ENCODE measurements around the gene MTHFD1. TPM values are rescaled to one million over a fixed set of nuclear protein-coding genes. Genes with fewer than 3 reads are reported as not detected.

Gene MTHFD1
- total RNA-seq, 1 experiment from 2014 or later: 153 TPM

DNA sequence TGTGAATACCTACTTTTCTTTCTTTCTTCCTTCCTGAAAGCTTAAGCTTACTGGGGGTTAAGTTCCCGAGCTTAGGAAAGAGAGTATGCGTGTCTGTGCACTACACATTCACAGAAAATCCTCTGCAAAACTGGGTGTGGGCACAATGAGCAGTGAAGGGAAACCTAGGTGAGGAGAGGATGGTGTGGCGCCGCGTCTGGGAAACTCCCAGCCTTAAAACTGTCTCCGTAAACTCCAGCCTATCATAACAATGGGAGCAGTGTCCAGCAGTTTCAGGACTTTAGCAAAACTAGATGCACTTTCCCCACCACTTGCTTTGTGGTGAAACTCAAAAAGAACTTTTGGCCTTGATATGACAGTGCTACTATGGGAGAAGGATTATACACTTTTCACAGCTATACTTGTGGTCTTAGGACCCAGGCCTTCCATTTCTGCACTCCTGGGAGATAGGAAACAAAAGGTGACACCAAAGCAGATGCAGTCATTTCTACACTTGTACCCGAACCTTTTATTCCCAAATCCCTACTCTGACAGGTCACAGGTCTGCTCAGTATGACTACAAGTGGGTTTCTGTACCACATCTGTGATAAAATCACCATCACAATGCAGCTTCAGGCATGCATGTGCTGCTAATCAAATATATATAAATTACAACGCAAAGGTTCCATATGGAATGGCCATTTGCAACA lies 87.6 kb downstream of the MTHFD1 start:
- TF ChIP-seq EZH2 (IDR thresholded peaks at IDR 0.05) (no peak), FOSL1 (IDR thresholded peaks at IDR 0.05; ENCODE audit: low read depth) (no peak)
- TF ChIP-seq, protein P1, sequence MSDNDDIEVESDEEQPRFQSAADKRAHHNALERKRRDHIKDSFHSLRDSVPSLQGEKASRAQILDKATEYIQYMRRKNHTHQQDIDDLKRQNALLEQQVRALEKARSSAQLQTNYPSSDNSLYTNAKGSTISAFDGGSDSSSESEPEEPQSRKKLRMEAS (IDR thresholded peaks at IDR 0.05): no peak
- TF ChIP-seq, protein P2, sequence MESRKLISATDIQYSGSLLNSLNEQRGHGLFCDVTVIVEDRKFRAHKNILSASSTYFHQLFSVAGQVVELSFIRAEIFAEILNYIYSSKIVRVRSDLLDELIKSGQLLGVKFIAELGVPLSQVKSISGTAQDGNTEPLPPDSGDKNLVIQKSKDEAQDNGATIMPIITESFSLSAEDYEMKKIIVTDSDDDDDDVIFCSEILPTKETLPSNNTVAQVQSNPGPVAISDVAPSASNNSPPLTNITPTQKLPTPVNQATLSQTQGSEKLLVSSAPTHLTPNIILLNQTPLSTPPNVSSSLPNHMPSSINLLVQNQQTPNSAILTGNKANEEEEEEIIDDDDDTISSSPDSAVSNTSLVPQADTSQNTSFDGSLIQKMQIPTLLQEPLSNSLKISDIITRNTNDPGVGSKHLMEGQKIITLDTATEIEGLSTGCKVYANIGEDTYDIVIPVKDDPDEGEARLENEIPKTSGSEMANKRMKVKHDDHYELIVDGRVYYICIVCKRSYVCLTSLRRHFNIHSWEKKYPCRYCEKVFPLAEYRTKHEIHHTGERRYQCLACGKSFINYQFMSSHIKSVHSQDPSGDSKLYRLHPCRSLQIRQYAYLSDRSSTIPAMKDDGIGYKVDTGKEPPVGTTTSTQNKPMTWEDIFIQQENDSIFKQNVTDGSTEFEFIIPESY (IDR thresholded peaks at IDR 0.05; ENCODE audit: extremely low read depth, insufficient replicate concordance, low read length): no peak
- TF ChIP-seq, protein P3, sequence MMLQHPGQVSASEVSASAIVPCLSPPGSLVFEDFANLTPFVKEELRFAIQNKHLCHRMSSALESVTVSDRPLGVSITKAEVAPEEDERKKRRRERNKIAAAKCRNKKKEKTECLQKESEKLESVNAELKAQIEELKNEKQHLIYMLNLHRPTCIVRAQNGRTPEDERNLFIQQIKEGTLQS (IDR thresholded peaks at IDR 0.05): no peak
- no peak overlapping the region for H2AFZ ChIP-seq (ENCODE audit: low read depth, low read length, poor library complexity, severe bottlenecking)
- ChIA-PET RAD21 (ENCODE audit: low non-redundant PET in 1 of 2, low total read pairs in 2 of 2, uncharacterized antibody in 2 of 2, unreplicated experiment in 2 of 2) (no interaction called here), CTCF (interaction anchor here (1.5 kb wide), 1 partner anchor 132 kb away, joined by 6 read pairs; no protein-coding TSS in a partner anchor), POLR2A (no interaction called here)
- no peaks in the 10 kb centered on the region for H3K36me3 ChIP-seq (ENCODE audit: control insufficient read depth in 1 of 2, insufficient read depth in 2 of 2, low read length in 2 of 2)
- no peak for DNase-seq (ENCODE audit: low read depth, low spot score)
- H3K4me1 ChIP-seq (ENCODE audit: control insufficient read depth in 1 of 2, insufficient read depth in 2 of 2, low read length in 2 of 2): no peaks in the 10 kb centered on the region
- no peaks in the 10 kb centered on the region for H3K27me3 ChIP-seq (ENCODE audit: insufficient read depth, low read length)
- no peak overlapping the region for H3K9ac ChIP-seq (ENCODE audit: low read length)
- no TSS peak for BruUV-seq (replicated peaks)
- no peak overlapping the region for H3K4me3 ChIP-seq (replicated peaks in 1 of 2; ENCODE audit: low read depth in 1 of 2, low read length in 2 of 2)
- 0 out of 2 replicates have a peak, but pooled peaks cover 3% of the 10 kb centered on the region for H4K20me1 ChIP-seq (ENCODE audit: insufficient read depth)
- intact Hi-C loops (cut with micrococcal nuclease): loop anchor here (10.0 kb wide), 1 partner anchor 461 kb away; no protein-coding TSS in a partner anchor
- no peaks in the 10 kb centered on the region for H3K9me2 ChIP-seq (ENCODE audit: insufficient read depth)
- no peaks in the 10 kb centered on the region for H3K9me3 ChIP-seq (ENCODE audit: control insufficient read depth in 1 of 2, insufficient read depth in 1 of 2, low read depth in 1 of 2, low read length in 2 of 2)
- H3K27ac ChIP-seq (ENCODE audit: low read depth, low read length): no peak overlapping the region
- no peak overlapping the region for H3K4me2 ChIP-seq (ENCODE audit: low read length)
- ATAC-seq: no peak
- no peaks in the 10 kb centered on the region for H3K79me2 ChIP-seq (ENCODE audit: insufficient read depth, low read length)
